Measurements from ENCODE around the gene PHLPP1. TPM values are rescaled to one million over a fixed set of nuclear protein-coding genes. Genes with fewer than 3 reads are reported as not detected.

The PHLPP1 gene
- total RNA-seq, 1 experiment from 2014 or later, result 14.7 TPM

GRCh38 chr18:62838475-62839098 lies 123.2 kb downstream of the PHLPP1 start:
- DNase-seq (ENCODE audit: low read depth, low spot score) (no peak), ATAC-seq (no peak)
- intact Hi-C loops (cut with micrococcal nuclease), result no loop called here
- ChIA-PET RAD21 (ENCODE audit: low non-redundant PET in 1 of 2, low total read pairs in 2 of 2, uncharacterized antibody in 2 of 2, unreplicated experiment in 2 of 2) (no interaction called here), POLR2A (no interaction called here), CTCF (no interaction called here)
- Histone ChIP-seq H3K9ac (ENCODE audit: low read length) (no peak overlapping the region), H3K36me3 (ENCODE audit: control insufficient read depth in 1 of 2, insufficient read depth in 2 of 2, low read length in 2 of 2) (no peaks in the 10 kb centered on the region), H3K4me2 (ENCODE audit: low read length) (no peak overlapping the region), H3K4me1 (ENCODE audit: control insufficient read depth in 1 of 2, insufficient read depth in 2 of 2, low read length in 2 of 2) (no peaks in the 10 kb centered on the region), H4K20me1 (ENCODE audit: insufficient read depth) (no peaks in the 10 kb centered on the region), H3K27me3 (ENCODE audit: insufficient read depth, low read length) (no peaks in the 10 kb centered on the region), H3K9me3 (ENCODE audit: control insufficient read depth in 1 of 2, insufficient read depth in 1 of 2, low read depth in 1 of 2, low read length in 2 of 2) (no peaks in the 10 kb centered on the region), H3K9me2 (ENCODE audit: insufficient read depth) (no peaks in the 10 kb centered on the region), H3K4me3 (replicated peaks in 1 of 2; ENCODE audit: low read depth in 1 of 2, low read length in 2 of 2) (no peak overlapping the region), H3K27ac (ENCODE audit: low read depth, low read length) (no peak overlapping the region), H3K79me2 (ENCODE audit: insufficient read depth, low read length) (no peaks in the 10 kb centered on the region; the same call in 1 of the 2 replicates), H2AFZ (ENCODE audit: low read depth, low read length, poor library complexity, severe bottlenecking) (no peak overlapping the region)
- TF ChIP-seq TCF7L2 (IDR thresholded peaks at IDR 0.05; ENCODE audit: borderline replicate concordance, extremely low read depth, insufficient read depth, insufficient read length) (no peak), RAD21 (IDR thresholded peaks at IDR 0.05; ENCODE audit: low read depth) (no peak), JUND (IDR thresholded peaks at IDR 0.05) (no peak), EZH2 (IDR thresholded peaks at IDR 0.05) (no peak), MAX (IDR thresholded peaks at IDR 0.05) (no peak), EZH2phosphoT487 (IDR thresholded peaks at IDR 0.05; ENCODE audit: borderline replicate concordance) (no peak), YY1 (IDR thresholded peaks at IDR 0.05; ENCODE audit: extremely low read depth, insufficient replicate concordance, low read depth, low read length) (no peak), ZNF274 (IDR thresholded peaks at IDR 0.05; ENCODE audit: low read depth, low read length) (no peak), POLR2A (IDR thresholded peaks at IDR 0.05; ENCODE audit: borderline replicate concordance, extremely low read depth, insufficient read depth, insufficient read length) (no peak), CBX3 (IDR thresholded peaks at IDR 0.05; ENCODE audit: low read depth) (no peak), CEBPB (IDR thresholded peaks at IDR 0.05; ENCODE audit: low read depth) (no peak)
- BruUV-seq (replicated peaks), result no TSS peak

All from HCT116 (cell line).